Naive thymus-derived CD8-positive, alpha-beta T cell (primary cell): ENCODE measurements around the gene ATG101. TPM values are rescaled to one million over a fixed set of nuclear protein-coding genes. Genes with fewer than 3 reads are reported as not detected.

Experiments used
- ATAC-seq, 2 donors: fragments of 150-1000 bp; cut with Tn5 transposase in 1 of 2; sonication (Bioruptor Pico), chemical (Tn5 transposase) in 1 of 2; 1 replicate in 1 of 2; 2 replicates in 1 of 2; pipeline ENCODE4 v1.10.0; 2021; ENCODE audit warnings: mild to moderate bottlenecking in 2 of 2, moderate library complexity in 2 of 2
- POLR2A ChIA-PET: fragments of 350-600 bp; sonication (Branson Sonifier 250); formaldehyde crosslinking; loops from one replicate; lab custom pipeline; 2021; ENCODE audit warnings: antibody characterized with exemption; lab: Charles Lee
- DNase-seq, 10 donors: peaks; one replicate each; pipeline versions ENCODE4 v3.0.0 to v3.0.0-alpha.2; 2020 to 2022
- H3K27ac Mint-ChIP-seq, 10 donors: one replicate each; pipeline ENCODE4 v1.8.0; 2020 to 2022; ENCODE audit warnings: mild to moderate bottlenecking in 10 of 10, mixed read lengths in 10 of 10, moderate library complexity in 4 of 10, inconsistent platforms in 1 of 10
- H3K27me3 Mint-ChIP-seq, 5 donors: one replicate each; pipeline ENCODE4 v1.8.0; 2021 to 2022; ENCODE audit warnings: mixed read lengths in 5 of 5
- H3K36me3 Mint-ChIP-seq, 3 donors: one replicate each; pipeline ENCODE4 v1.8.0; 2020 to 2022; ENCODE audit warnings: mixed read lengths in 3 of 3, mild to moderate bottlenecking in 2 of 3, inconsistent platforms in 1 of 3
- H3K4me1 Mint-ChIP-seq, 4 donors: one replicate each; pipeline ENCODE4 v1.8.0; 2021 to 2022; ENCODE audit warnings: mixed read lengths in 4 of 4
- H3K4me3 Mint-ChIP-seq, 10 donors: one replicate each; pipeline ENCODE4 v1.8.0; 2020 to 2022; ENCODE audit warnings: mild to moderate bottlenecking in 10 of 10, mixed read lengths in 10 of 10, moderate library complexity in 6 of 10, inconsistent platforms in 1 of 10
- H3K9me3 Mint-ChIP-seq, 9 donors: one replicate each; pipeline ENCODE4 v1.8.0; 2020 to 2022; ENCODE audit warnings: mixed read lengths in 9 of 9, mild to moderate bottlenecking in 3 of 9, inconsistent platforms in 1 of 9, moderate library complexity in 1 of 9
- polyA plus RNA-seq, 3 donors: library from polyadenylated mRNA; unstranded; fragments of 300-500 nt; fragmentation: Illumina TruSeq; gene quantifications; one replicate each; pipeline ENCODE4 v1.2.3, GENCODE V29; 2021
- total RNA-seq, 8 experiments: library from RNA in 2 of 8; stranded (reverse) in 2 of 8; gene quantifications; one replicate each; pipeline ENCODE4 v1.2.3 and lab custom pipeline; 2021 to 2026

Gene ATG101
- total and polyA plus RNA-seq, 5 experiments from 2014 or later, result 17.6 to 28.8 (median 19.4) TPM

- DNase-seq (peak; percentile 72 to 94 (median 82)), ATAC-seq (peak; percentile 80 to 83)
- Mint-ChIP-seq H3K4me1 (peaks cover 12 to 44% (median 33%) of the 10 kb centered on the region in 4 donors), H3K36me3 (no peaks in the 10 kb centered on the region), H3K4me3 (peak overlapping the region; percentile 64 to 86 (median 84)), H3K27ac (peak overlapping the region; percentile 63 to 99 (median 94)), H3K27me3 (no peaks in the 10 kb centered on the region), H3K9me3 (no peaks in the 10 kb centered on the region)
- POLR2A ChIA-PET, result interaction anchor here (1.0 to 2.1 kb wide), 8 partner anchors 8 to 48 kb away, joined by 3 to 14 read pairs (median 7); partner anchors contain the start of genes ATG101 and NR4A1
Measured at GRCh38 chr12:52032804-52033445, 36.9 kb upstream of the ATG101 start.

- H3K4me3 Mint-ChIP-seq, result peak overlapping the region; percentile 64 to 86 (median 81)
- DNase-seq (no peak), ATAC-seq (no peak)
- H3K4me1 Mint-ChIP-seq, result peaks cover 16 to 51% (median 35%) of the 10 kb centered on the region in 4 donors
- POLR2A ChIA-PET, result interaction anchor here (1.0 to 2.1 kb wide), 6 partner anchors 8 to 47 kb away, joined by 3 to 14 read pairs (median 9); partner anchors contain the start of genes ATG101 and NR4A1
- no peaks in the 10 kb centered on the region for H3K9me3 Mint-ChIP-seq
- H3K27me3 Mint-ChIP-seq, result no peaks in the 10 kb centered on the region
- H3K36me3 Mint-ChIP-seq, result no peaks in the 10 kb centered on the region
- H3K27ac Mint-ChIP-seq, result peak overlapping the region; percentile 63 to 99 (median 89)
Measured at GRCh38 chr12:52033446-52034140, 36.2 kb upstream of the ATG101 start.

- ATAC-seq (no peak), DNase-seq (no peak)
- peaks cover 19 to 65% (median 44%) of the 10 kb centered on the region in 4 donors for H3K4me1 Mint-ChIP-seq
- no peaks in the 10 kb centered on the region for H3K36me3 Mint-ChIP-seq
- POLR2A ChIA-PET, result interaction anchor here (1.4 kb wide), 1 partner anchor 10 kb away, joined by 4 read pairs; no protein-coding TSS in a partner anchor
- peak overlapping the region in 7 of 10 donors; percentile 24 to 86 (median 79) for H3K27ac Mint-ChIP-seq
- no peaks in the 10 kb centered on the region for H3K9me3 Mint-ChIP-seq
- H3K27me3 Mint-ChIP-seq, result no peaks in the 10 kb centered on the region
- peak overlapping the region in 3 of 10 donors; percentile 7 to 57 (median 20) for H3K4me3 Mint-ChIP-seq
Measured at GRCh38 chr12:52035190-52035589, 34.6 kb upstream of the ATG101 start.

- Mint-ChIP-seq H3K4me3 (peak overlapping the region; percentile 52 to 78 (median 72)), H3K27ac (peak overlapping the region in 9 of 10 donors; percentile 75 to 90 (median 84)), H3K4me1 (peaks cover 19 to 72% (median 48%) of the 10 kb centered on the region in 4 donors), H3K36me3 (no peaks in the 10 kb centered on the region), H3K27me3 (no peaks in the 10 kb centered on the region), H3K9me3 (no peaks in the 10 kb centered on the region)
- POLR2A ChIA-PET, result interaction anchor here (1.1 to 1.9 kb wide), 6 partner anchors 9 to 35 kb away, joined by 3 to 5 read pairs (median 4); partner anchors contain the start of gene NR4A1
- DNase-seq, result no peak
- no peak for ATAC-seq
Measured at GRCh38 chr12:52035926-52036325, 33.9 kb upstream of the ATG101 start.

- peaks cover 20 to 79% (median 53%) of the 10 kb centered on the region in 4 donors for H3K4me1 Mint-ChIP-seq
Measured at GRCh38 chr12:52036587-52037171, 33.1 kb upstream of the ATG101 start.

GRCh38 chr12:52037248-52037861 is 32.4 kb upstream of the ATG101 start:
- H3K4me3 Mint-ChIP-seq, result peak overlapping the region in 9 of 10 donors; percentile 10 to 79 (median 57)
- no peaks in the 10 kb centered on the region for H3K36me3 Mint-ChIP-seq
- no peaks in the 10 kb centered on the region for H3K9me3 Mint-ChIP-seq
- ATAC-seq (peak; percentile 1 to 13), DNase-seq (no peak)
- H3K27me3 Mint-ChIP-seq, result no peaks in the 10 kb centered on the region
- POLR2A ChIA-PET, result interaction anchor here (1.0 to 1.9 kb wide), 4 partner anchors 12 to 33 kb away, joined by 3 to 5 read pairs (median 4); no protein-coding TSS in a partner anchor
- peak overlapping the region in 6 of 10 donors; percentile 36 to 89 (median 60) for H3K27ac Mint-ChIP-seq
- H3K4me1 Mint-ChIP-seq, result peaks cover 26 to 80% (median 58%) of the 10 kb centered on the region in 4 donors

More at GRCh38 chr12:52036587-52037171, 33.1 kb upstream of the ATG101 start:
- peak overlapping the region; percentile 52 to 78 (median 72) for H3K4me3 Mint-ChIP-seq
- no peaks in the 10 kb centered on the region for H3K27me3 Mint-ChIP-seq
- no peaks in the 10 kb centered on the region for H3K9me3 Mint-ChIP-seq
- DNase-seq, result peak; percentile 74 to 93 (median 88)
- ATAC-seq, result peak; percentile 59 to 74
- peak overlapping the region in 9 of 10 donors; percentile 52 to 90 (median 82) for H3K27ac Mint-ChIP-seq
- H3K36me3 Mint-ChIP-seq, result no peaks in the 10 kb centered on the region
- POLR2A ChIA-PET, result interaction anchor here (1.0 to 1.9 kb wide), 6 partner anchors 9 to 34 kb away, joined by 3 to 5 read pairs (median 4); partner anchors contain the start of gene NR4A1

GRCh38 chr12:52038447-52038846 is 31.3 kb upstream of the ATG101 start:
- peaks cover 21 to 79% (median 55%) of the 10 kb centered on the region in 4 donors for H3K4me1 Mint-ChIP-seq
- H3K27ac Mint-ChIP-seq, result peak overlapping the region; percentile 36 to 94 (median 76)
- ATAC-seq, result no peak
- H3K36me3 Mint-ChIP-seq, result no peaks in the 10 kb centered on the region
- no peaks in the 10 kb centered on the region for H3K27me3 Mint-ChIP-seq
- peak overlapping the region; percentile 48 to 83 (median 62) for H3K4me3 Mint-ChIP-seq
- H3K9me3 Mint-ChIP-seq, result no peaks in the 10 kb centered on the region
- no peak for DNase-seq
- POLR2A ChIA-PET, result interaction anchor here (1.6 to 1.9 kb wide), 2 partner anchors 12 to 31 kb away, joined by 4 to 12 read pairs; partner anchors contain the start of gene ATG101

- DNase-seq (no peak), ATAC-seq (no peak)
- Mint-ChIP-seq H3K36me3 (no peaks in the 10 kb centered on the region), H3K4me1 (peaks cover 23 to 74% (median 46%) of the 10 kb centered on the region in 4 donors), H3K27me3 (peaks cover 0 to 1% (median 0%) of the 10 kb centered on the region in 5 donors), H3K9me3 (no peaks in the 10 kb centered on the region), H3K27ac (peak overlapping the region in 5 of 10 donors; percentile 24 to 67 (median 40)), H3K4me3 (peak overlapping the region in 1 of 10 donors; percentile 29)
- POLR2A ChIA-PET, result interaction anchor here (0.6 to 2.0 kb wide), 7 partner anchors 8 to 81 kb away, joined by 3 to 12 read pairs (median 7); partner anchors contain the start of genes ATG101 and NR4A1
Measured at GRCh38 chr12:52041035-52041434, 28.7 kb upstream of the ATG101 start.

GRCh38 chr12:52041695-52042123 is 28.1 kb upstream of the ATG101 start:
- H3K4me1 Mint-ChIP-seq, result peaks cover 20 to 74% (median 41%) of the 10 kb centered on the region in 4 donors

GRCh38 chr12:52042706-52043385 is 26.9 kb upstream of the ATG101 start:
- Mint-ChIP-seq H3K4me3 (peak overlapping the region in 1 of 10 donors; percentile 86), H3K27me3 (peaks cover 0 to 1% (median 0%) of the 10 kb centered on the region in 5 donors), H3K27ac (peak overlapping the region in 4 of 10 donors; percentile 37 to 93 (median 88)), H3K36me3 (no peaks in the 10 kb centered on the region), H3K4me1 (peaks cover 20 to 73% (median 41%) of the 10 kb centered on the region in 4 donors), H3K9me3 (no peaks in the 10 kb centered on the region)
- DNase-seq (no peak), ATAC-seq (no peak)
- POLR2A ChIA-PET, result interaction anchor here (2.0 kb wide), 2 partner anchors 8 to 17 kb away, joined by 7 to 11 read pairs; partner anchors contain the start of gene NR4A1

More at GRCh38 chr12:52041695-52042123, 28.1 kb upstream of the ATG101 start:
- POLR2A ChIA-PET, result interaction anchor here (0.6 to 2.0 kb wide), 8 partner anchors 9 to 82 kb away, joined by 3 to 12 read pairs (median 6); partner anchors contain the start of genes ATG101 and NR4A1
- ATAC-seq (peak; percentile 65 to 80), DNase-seq (peak; percentile 44 to 87 (median 70))
- H3K27me3 Mint-ChIP-seq, result peaks cover 0 to 1% (median 0%) of the 10 kb centered on the region in 5 donors
- no peaks in the 10 kb centered on the region for H3K36me3 Mint-ChIP-seq
- H3K4me3 Mint-ChIP-seq, result peak overlapping the region; percentile 52 to 88 (median 71)
- peak overlapping the region; percentile 61 to 93 (median 87) for H3K27ac Mint-ChIP-seq
- no peaks in the 10 kb centered on the region for H3K9me3 Mint-ChIP-seq
